ENCODE data around the gene FAM50A.

The FAM50A gene

DNA sequence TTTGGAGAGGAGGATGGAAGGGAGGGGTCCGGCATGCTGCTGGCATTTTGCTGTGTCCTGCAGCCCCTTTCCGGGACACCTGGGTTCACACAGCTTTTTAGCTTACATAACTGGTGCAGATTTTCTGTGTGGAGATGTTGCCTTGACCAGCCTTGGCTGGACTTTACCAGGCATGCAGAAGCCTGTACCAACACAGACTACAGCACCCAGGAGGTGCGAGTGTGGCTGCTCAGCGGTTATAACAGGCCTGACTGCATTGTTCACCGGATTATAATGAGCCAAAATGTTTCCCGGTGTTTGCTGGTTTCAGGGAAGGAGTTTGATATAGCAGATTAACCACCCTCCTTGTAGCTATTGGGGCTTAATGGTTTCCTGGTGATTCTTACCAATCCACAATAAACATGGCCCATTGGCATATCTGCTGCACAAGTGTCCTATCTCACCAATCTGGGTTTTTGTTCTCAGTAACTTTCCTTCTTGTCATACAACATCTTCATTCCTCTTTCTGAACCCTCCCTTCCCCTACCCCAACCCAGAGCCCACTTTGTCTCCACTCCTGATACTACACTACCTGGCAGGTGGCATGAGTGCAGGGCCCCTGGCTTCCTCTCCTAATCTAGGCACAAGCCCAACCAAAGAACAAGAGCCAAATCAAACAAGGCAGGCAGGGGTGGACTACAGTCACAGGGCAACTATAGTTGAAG lies 41.9 kb upstream of the FAM50A start:
- Histone ChIP-seq H3K4me3 (replicated peaks; ENCODE audit: insufficient read depth, low read length) (no peak overlapping the region), H3K27ac (replicated peaks) (no peak overlapping the region), H3K27me3 (ENCODE audit: insufficient read depth, poor library complexity, severe bottlenecking) (no peaks in the 10 kb centered on the region)
- TF ChIP-seq, protein P1, sequence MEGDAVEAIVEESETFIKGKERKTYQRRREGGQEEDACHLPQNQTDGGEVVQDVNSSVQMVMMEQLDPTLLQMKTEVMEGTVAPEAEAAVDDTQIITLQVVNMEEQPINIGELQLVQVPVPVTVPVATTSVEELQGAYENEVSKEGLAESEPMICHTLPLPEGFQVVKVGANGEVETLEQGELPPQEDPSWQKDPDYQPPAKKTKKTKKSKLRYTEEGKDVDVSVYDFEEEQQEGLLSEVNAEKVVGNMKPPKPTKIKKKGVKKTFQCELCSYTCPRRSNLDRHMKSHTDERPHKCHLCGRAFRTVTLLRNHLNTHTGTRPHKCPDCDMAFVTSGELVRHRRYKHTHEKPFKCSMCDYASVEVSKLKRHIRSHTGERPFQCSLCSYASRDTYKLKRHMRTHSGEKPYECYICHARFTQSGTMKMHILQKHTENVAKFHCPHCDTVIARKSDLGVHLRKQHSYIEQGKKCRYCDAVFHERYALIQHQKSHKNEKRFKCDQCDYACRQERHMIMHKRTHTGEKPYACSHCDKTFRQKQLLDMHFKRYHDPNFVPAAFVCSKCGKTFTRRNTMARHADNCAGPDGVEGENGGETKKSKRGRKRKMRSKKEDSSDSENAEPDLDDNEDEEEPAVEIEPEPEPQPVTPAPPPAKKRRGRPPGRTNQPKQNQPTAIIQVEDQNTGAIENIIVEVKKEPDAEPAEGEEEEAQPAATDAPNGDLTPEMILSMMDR (IDR thresholded peaks at IDR 0.05; ENCODE audit: insufficient read depth, low read length): no peak
- TF ChIP-seq SPI1 (IDR thresholded peaks at IDR 0.05; ENCODE audit: borderline replicate concordance, low read depth) (no peak), POLR2AphosphoS5 (IDR thresholded peaks at IDR 0.05; ENCODE audit: low read depth) (no peak), GABPA (IDR thresholded peaks at IDR 0.05; ENCODE audit: low read depth) (no peak)
- TF ChIP-seq, protein P2, sequence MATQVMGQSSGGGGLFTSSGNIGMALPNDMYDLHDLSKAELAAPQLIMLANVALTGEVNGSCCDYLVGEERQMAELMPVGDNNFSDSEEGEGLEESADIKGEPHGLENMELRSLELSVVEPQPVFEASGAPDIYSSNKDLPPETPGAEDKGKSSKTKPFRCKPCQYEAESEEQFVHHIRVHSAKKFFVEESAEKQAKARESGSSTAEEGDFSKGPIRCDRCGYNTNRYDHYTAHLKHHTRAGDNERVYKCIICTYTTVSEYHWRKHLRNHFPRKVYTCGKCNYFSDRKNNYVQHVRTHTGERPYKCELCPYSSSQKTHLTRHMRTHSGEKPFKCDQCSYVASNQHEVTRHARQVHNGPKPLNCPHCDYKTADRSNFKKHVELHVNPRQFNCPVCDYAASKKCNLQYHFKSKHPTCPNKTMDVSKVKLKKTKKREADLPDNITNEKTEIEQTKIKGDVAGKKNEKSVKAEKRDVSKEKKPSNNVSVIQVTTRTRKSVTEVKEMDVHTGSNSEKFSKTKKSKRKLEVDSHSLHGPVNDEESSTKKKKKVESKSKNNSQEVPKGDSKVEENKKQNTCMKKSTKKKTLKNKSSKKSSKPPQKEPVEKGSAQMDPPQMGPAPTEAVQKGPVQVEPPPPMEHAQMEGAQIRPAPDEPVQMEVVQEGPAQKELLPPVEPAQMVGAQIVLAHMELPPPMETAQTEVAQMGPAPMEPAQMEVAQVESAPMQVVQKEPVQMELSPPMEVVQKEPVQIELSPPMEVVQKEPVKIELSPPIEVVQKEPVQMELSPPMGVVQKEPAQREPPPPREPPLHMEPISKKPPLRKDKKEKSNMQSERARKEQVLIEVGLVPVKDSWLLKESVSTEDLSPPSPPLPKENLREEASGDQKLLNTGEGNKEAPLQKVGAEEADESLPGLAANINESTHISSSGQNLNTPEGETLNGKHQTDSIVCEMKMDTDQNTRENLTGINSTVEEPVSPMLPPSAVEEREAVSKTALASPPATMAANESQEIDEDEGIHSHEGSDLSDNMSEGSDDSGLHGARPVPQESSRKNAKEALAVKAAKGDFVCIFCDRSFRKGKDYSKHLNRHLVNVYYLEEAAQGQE (IDR thresholded peaks at IDR 0.05; ENCODE audit: insufficient replicate concordance, low read depth): no peak
- no peak for DNase-seq (ENCODE audit: low read depth in 1 of 2, low spot score in 1 of 2)

DNA sequence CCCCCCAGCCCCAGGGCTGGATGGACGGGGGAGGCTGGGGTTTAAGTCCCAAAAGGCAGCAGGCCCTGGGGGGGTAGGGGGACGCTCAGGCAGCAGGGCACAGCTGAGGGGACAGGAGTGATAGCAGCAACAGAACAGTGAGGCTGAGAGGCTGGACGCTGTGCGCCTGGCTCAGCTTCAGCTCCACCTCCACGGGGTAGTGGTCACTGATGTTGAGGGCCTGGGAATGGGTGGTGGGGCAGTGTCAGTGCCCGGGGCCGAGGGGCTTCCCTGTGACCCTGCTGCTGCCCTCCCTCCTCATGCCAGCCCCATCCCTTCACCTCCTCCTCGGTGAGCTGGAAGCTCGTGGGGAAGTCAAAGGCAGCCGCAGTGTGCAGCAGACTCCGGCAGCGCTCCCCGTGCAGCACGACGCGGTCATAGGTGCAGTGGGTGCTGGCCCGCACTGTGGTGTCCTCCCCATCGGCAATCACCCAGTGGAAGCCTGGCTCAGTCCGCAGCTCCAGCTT lies 41.3 kb upstream of the FAM50A start:
- H3K27ac ChIP-seq (replicated peaks): no peak overlapping the region
- TF ChIP-seq POLR2AphosphoS5 (IDR thresholded peaks at IDR 0.05; ENCODE audit: low read depth) (no peak), SPI1 (IDR thresholded peaks at IDR 0.05; ENCODE audit: borderline replicate concordance, low read depth) (no peak), GABPA (IDR thresholded peaks at IDR 0.05; ENCODE audit: low read depth) (no peak)
- TF ChIP-seq, protein P1 (IDR thresholded peaks at IDR 0.05; ENCODE audit: insufficient read depth, low read length): no peak
- TF ChIP-seq, protein P2 (IDR thresholded peaks at IDR 0.05; ENCODE audit: insufficient replicate concordance, low read depth): no peak
- no peak for DNase-seq (ENCODE audit: low read depth in 1 of 2, low spot score in 1 of 2)
- no peaks in the 10 kb centered on the region for H3K27me3 ChIP-seq (ENCODE audit: insufficient read depth, poor library complexity, severe bottlenecking)
- H3K4me3 ChIP-seq (replicated peaks; ENCODE audit: insufficient read depth, low read length): no peak overlapping the region

DNA sequence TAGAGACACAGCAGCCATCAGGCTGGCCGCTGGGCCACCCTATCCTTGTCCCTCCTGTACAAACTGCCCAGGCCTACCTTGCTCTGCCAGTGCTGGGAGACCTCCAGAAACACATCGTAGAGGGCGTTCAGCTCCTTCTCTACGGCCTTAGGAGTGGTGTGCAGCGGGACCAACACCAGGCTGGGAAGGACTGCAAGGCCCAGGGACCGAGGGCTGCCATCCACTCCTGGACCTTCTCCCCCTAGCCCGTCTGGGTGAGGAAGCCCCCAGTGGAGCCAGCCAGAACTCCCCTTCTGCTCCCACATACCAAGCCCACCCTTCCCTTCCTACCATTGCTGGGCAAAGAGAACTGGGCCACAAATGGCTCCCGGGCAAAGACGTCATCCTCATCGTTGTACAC lies 40.7 kb upstream of the FAM50A start:
- H3K4me3 ChIP-seq (replicated peaks; ENCODE audit: insufficient read depth, low read length): no peak overlapping the region
- H3K27ac ChIP-seq (replicated peaks): no peak overlapping the region
- H3K27me3 ChIP-seq (ENCODE audit: insufficient read depth, poor library complexity, severe bottlenecking): no peaks in the 10 kb centered on the region
- TF ChIP-seq POLR2AphosphoS5 (IDR thresholded peaks at IDR 0.05; ENCODE audit: low read depth) (no peak), GABPA (IDR thresholded peaks at IDR 0.05; ENCODE audit: low read depth) (no peak), SPI1 (IDR thresholded peaks at IDR 0.05; ENCODE audit: borderline replicate concordance, low read depth) (no peak)
- TF ChIP-seq, protein P2 (IDR thresholded peaks at IDR 0.05; ENCODE audit: insufficient replicate concordance, low read depth): no peak
- TF ChIP-seq, protein P1 (IDR thresholded peaks at IDR 0.05; ENCODE audit: insufficient read depth, low read length): no peak
- no peak for DNase-seq (ENCODE audit: low read depth in 1 of 2, low spot score in 1 of 2)

All from HL-60 (cell line).